Glomerular visceral epithelial cell (primary cell): ENCODE measurements around the gene HSD17B8.

Source experiments
- DNase-seq: peaks from one replicate; pipeline ENCODE4 v3.0.0-alpha.2; 2016; ENCODE audit errors: extremely low spot score

HSD17B8 gene

DNA sequence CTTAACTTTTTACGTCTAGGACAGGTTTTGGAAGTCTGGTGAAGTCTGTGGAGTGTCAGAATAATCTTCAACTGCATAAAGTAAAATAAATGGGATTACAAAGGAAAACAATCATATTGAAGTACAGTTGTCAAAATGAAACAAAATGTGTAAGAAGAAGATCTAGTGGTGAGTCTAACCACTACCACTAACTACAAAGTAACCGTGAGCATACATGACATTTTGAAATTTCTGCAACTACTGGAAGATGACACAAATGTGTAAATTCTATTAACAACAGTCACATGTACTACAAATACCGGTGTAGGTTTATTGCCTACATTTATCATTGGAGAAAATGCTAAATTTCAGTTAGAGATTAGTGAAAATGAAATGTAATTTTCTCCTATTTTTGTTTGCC, 37.5 kb downstream of the HSD17B8 start:
- DNase-seq, result no peak

DNA sequence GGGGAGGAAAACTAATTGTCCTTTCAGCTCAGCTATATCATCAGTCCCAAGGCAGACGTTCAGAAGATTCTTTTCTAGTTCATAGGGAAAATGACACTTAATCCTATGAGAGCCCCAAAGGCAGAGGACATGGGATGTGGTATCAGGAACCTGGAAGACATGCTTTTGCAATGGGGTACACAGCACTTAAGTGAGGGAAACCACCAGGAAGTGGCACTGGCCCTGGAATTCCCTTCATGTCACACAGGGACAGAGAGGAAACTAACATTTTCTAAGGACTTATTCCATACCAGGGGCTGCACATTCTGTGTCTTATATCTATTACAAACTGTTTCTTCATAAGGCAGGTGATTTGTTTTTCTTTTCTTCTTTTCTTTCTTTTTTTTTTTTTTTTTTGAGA, 39.0 kb downstream of the HSD17B8 start:
- no peak for DNase-seq

GRCh38 chr6:33247977-33248642, 43.7 kb downstream of the HSD17B8 start:
- DNase-seq, result peak; percentile 86

- no peak for DNase-seq
Measured at GRCh38 chr6:33248643-33248931, 44.1 kb downstream of the HSD17B8 start.

- DNase-seq, result peak; percentile 99
Measured at GRCh38 chr6:33248932-33249731, 44.7 kb downstream of the HSD17B8 start.

GRCh38 chr6:33249732-33250630, 45.5 kb downstream of the HSD17B8 start:
- peak; percentile 56 for DNase-seq

- no peak for DNase-seq
Measured at GRCh38 chr6:33250731-33251130, 46.3 kb downstream of the HSD17B8 start.

DNA sequence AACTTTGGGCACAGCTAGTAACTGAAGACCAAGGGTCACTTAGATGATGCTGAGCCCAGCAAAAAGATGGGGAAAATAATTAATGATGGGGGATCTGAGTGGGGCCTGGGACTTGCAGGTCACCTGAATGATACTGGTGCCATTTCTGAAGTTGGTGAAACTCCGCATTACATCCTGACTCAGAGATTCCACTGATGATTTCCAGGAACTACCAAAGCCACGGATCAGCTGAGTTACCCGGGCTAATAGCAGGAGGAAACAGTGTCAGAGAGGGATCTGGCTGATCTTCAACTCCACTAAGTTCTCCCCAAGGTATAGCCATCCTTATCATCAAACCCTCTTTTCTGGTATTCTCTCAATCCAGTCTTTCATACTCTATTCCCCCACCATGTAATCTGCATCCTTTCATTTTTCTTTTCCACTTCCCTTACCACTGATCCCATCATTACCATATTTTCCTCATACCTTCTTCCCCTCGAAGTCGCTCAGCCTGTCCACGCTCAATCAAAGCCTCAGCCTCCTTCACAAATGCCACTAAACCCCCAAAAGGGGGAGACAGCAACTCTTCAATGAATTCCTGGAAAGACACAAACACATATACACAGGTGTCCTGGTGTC, 47.0 kb downstream of the HSD17B8 start:
- DNase-seq, result no peak

GRCh38 chr6:33252759-33253158, 48.3 kb downstream of the HSD17B8 start:
- no peak for DNase-seq

- DNase-seq, result no peak
Measured at GRCh38 chr6:33254591-33254990, 50.1 kb downstream of the HSD17B8 start.
